ENCODE measurements around the gene CEP89.
A peak's percentile ranks its signal among the peaks of the same experiment; 100 is the strongest.
"Not testable (repeated sequence)": the region's sequence is repeated elsewhere in the genome, so short reads cannot be mapped to it uniquely, and the experiment has no call there.

The CEP89 gene
- 8.1 to 14.4 reads per million in 2 donors for total RNA-seq

DNA sequence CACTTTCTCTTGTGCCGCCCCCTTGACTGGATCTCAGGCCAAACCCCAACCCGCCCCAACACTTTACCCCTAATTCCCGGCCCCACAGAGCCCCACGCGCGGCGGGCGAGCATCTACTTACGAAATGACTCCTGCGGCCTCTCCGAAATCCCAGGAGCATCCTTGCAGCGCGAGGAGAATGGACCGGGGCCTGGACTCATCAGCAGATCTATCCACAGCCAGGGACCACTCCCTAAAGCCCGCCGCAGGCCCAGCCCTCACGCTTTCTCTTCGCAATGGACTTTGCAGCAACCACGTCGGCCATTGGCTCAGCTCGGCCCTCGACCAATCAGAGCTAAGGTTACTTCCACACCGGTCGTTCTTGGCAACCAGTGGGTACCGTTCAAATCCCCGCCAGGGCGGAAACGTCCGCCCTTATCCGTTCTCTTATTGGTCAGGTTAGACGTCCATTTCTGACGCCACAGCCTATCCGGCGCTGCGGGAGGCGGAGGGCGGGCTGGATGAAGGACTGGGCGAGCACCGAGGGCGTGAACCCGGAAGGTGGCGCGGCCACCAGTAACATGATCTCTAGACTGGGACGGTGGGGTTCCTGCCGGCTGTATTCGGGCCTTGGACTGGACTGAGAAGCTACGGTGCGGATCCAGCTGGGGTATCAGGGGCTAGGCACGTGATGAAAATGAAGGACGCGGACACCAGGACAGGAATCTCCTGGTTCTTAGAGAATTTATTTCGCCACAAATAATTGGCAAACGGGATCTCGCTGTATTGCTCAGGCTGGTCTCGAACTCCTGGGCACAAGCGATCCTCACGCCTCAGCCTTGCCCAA, at the start of gene CEP89, which contains the start of gene FAAP24:
CEP89 (minus strand) TSS at position 244 of the 826 bp plus-strand sequence; CDS start at position 160, 84 bp downstream.
FAAP24 (plus strand) TSS at position 528 of the 826 bp plus-strand sequence. CDS start 955 bp downstream, outside the sequence.
- peak; percentile 88 to 99 (median 97) for DNase-seq

- DNase-seq: not testable (repeated sequence)
Observed at GRCh38 chr19:33010891-33011290, 39.1 kb upstream of the CEP89 start.

GRCh38 chr19:33008738-33009137, 37.0 kb upstream of the CEP89 start:
- no peak for DNase-seq

GRCh38 chr19:33005440-33005839, 33.7 kb upstream of the CEP89 start:
- no peak for DNase-seq

DNA sequence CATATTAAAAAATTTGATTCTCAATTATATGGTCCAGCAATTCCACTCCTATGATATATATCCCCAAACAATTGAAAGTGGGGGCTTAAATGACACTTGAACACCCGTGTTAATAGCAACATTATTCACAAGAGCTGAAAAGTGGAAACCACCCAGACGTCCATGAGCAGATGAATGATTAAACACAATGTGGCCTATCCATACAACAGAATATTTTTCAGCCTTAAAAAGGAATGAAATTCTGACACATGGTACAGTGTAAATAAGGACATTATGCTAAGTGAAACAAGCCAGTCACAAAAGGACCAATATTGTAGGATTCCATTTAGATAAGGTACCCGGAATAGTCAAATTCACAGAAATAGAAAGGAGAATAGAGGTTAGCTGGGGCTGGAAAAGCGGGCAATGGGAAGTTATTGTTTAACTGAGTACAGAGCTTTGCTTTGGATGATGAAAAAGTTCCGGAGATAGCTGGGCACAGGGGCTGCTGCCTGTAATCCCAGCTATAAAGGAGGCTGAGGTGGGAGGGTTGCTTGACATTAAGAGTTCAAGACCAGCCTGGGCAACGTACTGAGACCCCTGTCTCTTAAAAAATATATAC, 31.8 kb upstream of the CEP89 start:
- not testable (repeated sequence) for DNase-seq

DNA sequence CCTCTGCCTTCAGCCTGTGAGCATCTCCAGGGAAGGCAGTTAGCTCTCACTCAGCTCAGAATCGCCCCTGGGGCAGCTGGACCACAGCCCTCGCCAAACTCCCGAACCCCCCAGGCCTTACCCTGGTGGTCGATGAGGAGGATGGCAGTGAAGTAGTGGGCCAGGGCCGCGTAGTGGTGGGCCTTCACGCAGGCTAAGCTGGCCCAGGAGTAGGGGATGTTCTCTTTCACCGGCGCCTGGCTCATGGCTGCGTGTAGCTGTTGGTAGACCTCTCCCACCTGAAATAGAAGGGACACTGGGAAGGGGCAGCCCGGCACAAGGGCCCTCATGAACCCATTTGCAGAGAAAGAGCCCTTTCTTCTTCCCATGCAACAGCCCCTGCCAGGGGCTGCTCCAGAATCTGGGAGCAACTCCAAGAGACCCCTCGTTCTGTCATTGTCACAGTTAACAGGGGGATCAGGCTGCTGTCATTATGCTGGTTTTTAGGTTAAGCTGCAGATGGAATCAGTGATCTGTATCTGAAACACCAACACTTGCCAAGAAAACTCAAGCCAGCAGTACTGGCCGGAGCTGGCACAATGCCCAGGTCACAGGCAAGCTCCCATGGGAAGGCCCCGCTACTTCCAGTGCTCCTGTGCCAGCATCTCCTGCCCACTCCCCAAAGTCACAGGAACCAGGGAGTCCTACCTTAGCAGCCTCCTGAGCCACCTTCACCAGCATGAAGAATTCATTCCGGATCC, 30.5 kb upstream of the CEP89 start:
- DNase-seq: not testable (repeated sequence)

DNA sequence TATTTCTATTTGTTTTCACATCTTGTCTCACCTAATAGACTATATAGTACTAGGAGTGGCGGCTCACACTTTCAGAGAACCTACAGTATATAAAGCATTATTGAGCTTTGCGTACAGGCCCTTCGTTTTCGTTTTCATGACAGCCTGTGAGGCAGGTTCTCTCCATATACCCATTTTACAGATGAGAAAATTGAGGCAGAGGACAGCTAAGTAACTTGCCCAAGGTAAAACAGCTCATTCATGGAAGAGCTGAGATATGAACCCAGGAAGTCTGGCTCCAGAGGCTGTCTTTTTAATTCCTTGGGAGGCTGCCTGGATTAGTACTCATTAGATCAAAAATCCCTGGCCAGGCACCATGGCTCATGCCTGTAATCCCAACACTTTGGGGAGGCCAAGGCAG, 29.2 kb upstream of the CEP89 start:
- DNase-seq: no peak

GRCh38 chr19:33000510-33000909, 28.8 kb upstream of the CEP89 start:
- DNase-seq: peak in 1 of 5 experiments; percentile 71

GRCh38 chr19:32998722-32999121, 27.0 kb upstream of the CEP89 start:
- DNase-seq: no peak

GRCh38 chr19:32997716-32998355, 26.1 kb upstream of the CEP89 start:
- DNase-seq: no peak

DNA sequence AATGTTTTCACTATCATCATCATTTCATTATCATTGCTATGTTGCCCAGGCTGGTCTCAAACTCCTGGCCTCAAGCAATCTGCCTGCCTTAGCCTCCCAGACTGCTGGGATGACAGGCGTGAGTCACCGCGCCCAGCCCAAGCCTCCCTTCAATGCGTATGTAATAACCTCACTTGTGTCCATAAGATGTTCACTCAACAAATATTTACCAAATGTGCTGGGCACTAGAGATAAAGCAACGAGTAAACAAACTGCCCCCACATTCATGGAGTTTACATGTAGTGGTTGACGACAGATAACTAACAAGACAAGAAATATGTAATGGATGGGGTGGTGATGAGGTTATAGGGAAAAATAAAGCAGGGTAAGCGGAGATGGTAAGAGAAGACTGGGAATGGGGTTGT, 25.3 kb upstream of the CEP89 start:
- not testable (repeated sequence) for DNase-seq

DNA sequence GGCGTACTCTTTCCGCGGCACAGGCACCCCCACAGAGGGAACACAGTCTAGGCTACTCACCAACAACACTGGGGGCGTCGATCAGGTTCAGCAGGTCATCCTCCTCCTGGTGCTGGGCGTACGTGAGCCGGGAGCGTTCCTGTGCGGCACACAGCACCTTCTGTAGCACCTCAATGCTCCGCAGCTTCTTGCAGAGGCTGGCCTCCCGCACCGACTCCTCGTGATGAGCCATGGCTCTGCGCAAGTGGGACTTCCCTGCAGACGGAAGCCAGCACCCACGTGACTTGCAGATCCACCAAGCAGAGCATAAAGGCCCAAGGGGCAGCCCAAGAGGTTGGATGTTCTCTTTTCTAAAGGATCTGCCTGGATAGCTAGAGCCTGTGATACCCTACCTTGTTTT, 24.2 kb upstream of the CEP89 start:
- DNase-seq: not testable (repeated sequence)

DNA sequence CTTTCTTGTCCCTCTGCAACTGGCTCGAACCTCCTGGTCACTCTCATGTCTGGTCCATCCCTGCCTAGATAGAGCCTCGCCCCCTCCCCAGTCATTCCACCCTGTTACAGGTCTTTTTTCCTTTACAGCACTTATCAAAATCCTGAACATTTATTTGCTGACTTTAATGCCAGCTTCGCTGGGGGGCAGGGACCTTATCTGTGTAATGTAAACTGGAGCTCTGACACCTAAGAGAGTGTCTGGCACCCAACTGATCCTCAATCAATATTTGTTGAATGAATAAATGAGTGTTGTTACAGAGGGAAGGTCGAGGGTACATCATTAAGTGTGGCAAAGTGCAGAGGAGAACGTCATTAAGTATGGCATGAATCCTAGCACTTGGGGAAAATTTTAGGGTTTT, 17.0 kb upstream of the CEP89 start:
- no peak for DNase-seq

GRCh38 chr19:32988254-32988653, 16.5 kb upstream of the CEP89 start:
- not testable (repeated sequence) for DNase-seq

GRCh38 chr19:32982488-32982887, 10.7 kb upstream of the CEP89 start:
- not testable (repeated sequence) for DNase-seq

- not testable (repeated sequence) for DNase-seq
Observed at GRCh38 chr19:32979807-32980206, 8.0 kb upstream of the CEP89 start.

DNA sequence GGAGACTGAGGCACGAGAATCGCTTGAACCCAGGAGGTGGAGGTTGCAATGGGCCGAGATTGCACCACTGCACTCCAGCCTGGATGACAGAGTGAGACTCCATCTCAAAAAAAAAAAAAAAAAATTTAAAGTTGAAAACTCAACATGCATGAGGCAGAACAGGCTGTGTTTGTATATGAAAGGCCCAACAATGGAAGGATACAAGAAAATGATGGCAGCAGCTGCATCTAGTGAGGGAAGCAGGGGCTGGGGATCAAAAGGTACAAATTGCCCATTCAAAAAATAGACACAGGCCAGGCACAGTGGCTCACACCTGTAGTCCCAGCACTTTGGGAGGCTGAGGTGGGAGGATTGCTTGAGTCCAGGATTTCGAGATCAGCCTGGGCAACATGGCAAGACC, 6.1 kb upstream of the CEP89 start:
- not testable (repeated sequence) for DNase-seq

DNA sequence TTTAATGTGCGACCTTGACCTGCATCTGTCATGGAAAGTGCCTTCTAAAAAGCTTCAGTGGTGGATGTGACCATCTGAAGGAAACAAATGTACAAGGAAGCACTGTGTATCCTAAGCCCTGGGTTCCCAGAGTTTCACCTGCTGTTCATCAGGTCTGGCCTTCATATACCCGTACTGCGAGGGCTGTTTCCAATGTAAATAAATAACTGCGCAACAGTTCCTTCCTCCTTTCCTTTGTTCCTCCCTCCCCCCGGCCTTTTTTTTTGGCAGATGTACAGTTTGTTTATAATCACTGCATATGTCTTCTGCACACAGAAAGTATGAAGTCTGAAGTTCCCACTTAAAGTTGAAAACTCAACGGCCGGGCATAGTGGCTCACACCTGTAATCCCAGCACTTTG, 5.5 kb upstream of the CEP89 start:
- no peak for DNase-seq

DNA sequence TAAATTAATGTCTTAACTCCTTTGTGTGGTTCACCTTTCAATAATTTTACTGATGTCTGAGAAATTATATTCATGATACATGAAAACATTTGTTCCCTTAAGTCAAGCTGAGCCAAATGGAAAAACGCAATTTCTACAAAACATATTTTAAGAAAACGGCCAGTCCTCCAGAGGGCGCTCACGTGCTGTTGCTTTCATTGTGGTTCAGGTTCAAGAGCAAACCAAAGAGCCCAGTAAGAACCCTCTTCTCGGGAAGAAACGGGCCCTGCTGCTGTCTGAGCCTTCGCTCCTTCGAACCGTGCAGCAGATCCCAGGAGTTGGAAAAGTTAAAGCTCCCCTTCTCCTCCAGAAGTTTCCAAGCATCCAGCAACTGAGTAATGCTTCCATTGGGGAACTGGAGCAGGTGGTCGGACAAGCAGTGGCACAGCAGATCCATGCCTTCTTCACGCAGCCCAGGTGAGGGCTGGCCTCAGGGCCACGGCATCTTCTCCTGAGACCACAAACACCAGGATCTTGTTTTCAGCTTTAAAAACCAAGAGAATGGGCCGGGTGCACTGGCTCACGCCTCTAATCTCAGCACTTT, 4.6 kb upstream of the CEP89 start:
- peak; percentile 4 to 66 (median 46) for DNase-seq

- DNase-seq: no peak
Observed at GRCh38 chr19:32971012-32971595, 654 bp downstream of the CEP89 start.

- DNase-seq: no peak
Observed at GRCh38 chr19:32969549-32969948, 2.2 kb downstream of the CEP89 start.

DNA sequence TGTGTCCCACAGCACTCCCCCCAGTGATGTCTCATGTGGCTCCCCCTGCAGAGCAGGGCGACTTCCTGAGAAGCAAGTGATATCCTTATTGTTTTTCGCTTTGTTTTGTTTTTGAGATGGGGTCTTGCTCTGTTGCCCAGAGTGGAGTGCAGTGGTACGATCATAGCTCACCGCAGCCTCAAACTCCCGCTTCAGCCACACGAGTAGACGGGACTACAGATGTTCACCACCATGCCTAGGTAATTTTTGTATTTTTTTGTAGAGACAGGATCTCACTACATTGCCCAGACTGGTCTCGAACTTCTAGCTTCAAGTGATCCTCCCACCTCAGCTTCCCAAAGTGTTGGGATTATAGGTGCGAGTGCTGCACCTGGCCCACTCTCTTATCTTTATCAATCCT, 5.0 kb downstream of the CEP89 start:
- no peak for DNase-seq
